GM21515 (cell line): ENCODE data around the gene APOOL.
"Not testable (repeated sequence)": the region's sequence is repeated elsewhere in the genome, so short reads cannot be mapped to it uniquely, and the experiment has no call there.

ENCODE experiments used
- ATAC-seq: cut with Tn5 transposase; IDR thresholded peaks from one replicate; pipeline ENCODE4 v1.9.1; 2021; ENCODE audit not compliant: unreplicated experiment

Gene APOOL

DNA sequence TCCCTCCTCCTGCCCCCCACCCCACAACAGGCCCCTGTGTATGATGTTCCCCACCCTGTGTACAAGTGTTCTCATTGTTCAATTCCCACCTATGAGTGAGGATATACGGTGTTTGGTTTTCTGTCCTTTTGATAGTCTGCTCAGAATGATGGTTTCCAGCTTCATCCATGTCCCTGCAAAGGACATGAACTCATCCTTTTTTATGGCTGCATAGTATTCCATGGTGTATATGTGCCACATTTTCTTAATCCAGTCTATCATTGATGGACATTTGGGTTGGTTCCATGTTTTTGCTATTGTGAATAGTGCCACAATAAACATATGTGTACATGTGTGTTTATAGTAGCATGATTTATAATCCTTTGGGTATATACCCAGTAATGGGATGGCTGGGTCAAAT lies 73.6 kb downstream of the APOOL start:
- not testable (repeated sequence) for ATAC-seq

DNA sequence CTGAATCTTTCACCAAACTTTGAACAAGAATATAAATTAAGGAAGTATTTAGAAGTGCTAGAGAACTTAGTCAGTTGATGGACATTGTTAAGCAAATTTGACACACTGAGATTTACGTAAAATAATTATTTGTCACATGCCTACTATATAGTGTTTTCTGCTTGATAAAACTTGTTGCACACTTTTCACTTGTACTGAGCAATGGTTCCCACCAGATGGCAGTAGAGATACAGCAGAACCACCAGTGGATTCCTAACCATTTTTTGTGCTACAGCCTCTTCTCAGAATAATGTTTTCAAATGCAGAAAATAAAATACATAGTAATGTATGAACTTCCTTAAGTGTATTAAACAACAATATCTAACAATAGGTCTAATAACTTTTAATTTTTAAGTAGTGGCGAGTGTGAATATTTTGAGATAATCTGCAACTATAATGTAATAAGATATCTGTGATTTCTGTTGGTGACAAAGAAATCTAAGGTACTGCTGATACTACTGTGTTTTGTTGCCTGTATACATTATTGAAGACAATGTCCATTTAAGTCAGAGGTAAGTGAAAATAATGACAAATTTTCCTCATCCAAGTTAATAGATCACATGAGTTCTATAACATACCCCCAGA lies 81.2 kb downstream of the APOOL start:
- no peak for ATAC-seq

GRCh38 chrX:85089321-85089840 lies 85.7 kb downstream of the APOOL start:
- no peak for ATAC-seq

- ATAC-seq, result no peak
Observed at GRCh38 chrX:85107407-85107806, 103.7 kb downstream of the APOOL start.

DNA sequence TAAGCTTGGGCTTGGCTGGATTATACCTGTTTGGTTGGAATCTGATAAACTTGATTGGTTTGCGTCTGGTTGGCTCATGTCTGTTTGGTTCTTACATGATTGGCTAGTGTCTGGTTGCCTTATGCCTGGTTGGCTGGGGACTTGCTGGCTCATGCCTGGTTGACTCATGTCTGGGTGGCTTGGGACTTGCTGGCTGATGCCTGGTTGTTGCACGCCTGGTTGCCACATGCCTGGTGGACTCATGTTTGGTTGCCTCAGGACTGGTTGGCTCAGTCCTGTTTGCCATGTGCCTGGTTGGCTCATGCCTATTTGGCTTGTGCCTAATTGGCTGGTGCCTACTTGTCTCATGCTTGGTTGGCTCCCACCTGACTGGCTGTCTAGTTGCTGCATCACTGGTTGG lies 104.5 kb downstream of the APOOL start:
- no peak for ATAC-seq

- ATAC-seq, result no peak
Observed at GRCh38 chrX:85109235-85109634, 105.6 kb downstream of the APOOL start.

GRCh38 chrX:85111347-85111746 lies 107.7 kb downstream of the APOOL start:
- no peak for ATAC-seq

DNA sequence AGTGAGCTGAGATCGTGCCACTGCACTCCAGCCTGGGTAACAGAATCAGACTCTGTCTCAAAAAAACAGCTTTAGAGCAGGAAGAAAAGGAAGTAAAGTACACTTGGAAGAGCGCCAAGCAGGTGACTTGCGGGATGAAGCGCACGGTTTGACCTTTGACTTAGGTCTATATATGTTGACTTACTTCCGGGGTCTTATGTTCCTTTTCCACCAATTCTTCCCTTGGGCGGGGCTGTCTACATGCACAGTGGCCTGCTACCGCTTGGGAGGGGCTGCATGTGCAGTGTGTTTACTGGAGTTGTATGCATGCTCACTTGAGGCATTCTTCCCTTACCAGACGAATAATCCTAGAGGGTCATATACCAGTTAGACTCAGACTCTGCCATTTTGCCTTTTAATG lies 108.6 kb downstream of the APOOL start:
- ATAC-seq, result no peak

- no peak for ATAC-seq
Observed at GRCh38 chrX:85113746-85114145, 110.1 kb downstream of the APOOL start.

- no peak for ATAC-seq
Observed at GRCh38 chrX:85114171-85114570, 110.5 kb downstream of the APOOL start.

DNA sequence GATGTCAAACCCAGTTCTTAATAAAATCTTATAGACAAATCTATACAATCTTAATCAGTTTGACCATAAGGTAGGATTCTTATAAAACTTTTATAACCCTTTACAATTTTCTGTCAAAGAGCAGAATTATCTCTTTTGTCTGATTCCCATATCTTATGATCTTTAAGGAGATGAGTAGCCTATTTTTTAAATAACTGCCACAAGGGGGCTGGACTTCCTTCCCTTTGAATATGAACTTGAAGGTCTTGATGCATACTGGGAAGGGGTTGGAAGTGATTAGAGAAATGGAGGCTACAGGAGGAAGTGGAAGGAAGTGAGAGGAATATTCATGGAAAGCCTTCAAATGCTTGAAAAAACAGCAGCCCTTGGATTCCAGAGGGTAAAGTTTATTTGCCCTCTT lies 111.1 kb downstream of the APOOL start:
- no peak for ATAC-seq

DNA sequence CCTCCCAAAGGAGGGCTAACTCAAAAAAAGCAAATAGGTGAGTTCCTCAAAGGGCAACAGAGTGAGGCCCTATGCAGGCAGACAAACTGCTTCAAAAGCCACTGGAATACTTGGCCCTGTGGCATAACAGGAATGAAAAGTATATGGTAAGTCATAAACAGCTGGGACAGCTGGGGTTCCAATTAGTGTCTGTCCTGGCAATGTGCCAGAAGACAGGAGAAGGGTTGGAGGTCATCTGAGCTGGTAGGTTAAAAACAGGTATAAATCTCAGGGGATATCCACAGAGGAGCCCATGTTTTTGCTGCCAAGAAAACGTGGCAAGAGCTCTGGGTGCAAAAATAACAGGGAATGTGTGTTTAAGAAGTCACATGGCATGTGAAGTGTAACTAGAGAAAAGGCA lies 111.6 kb downstream of the APOOL start:
- ATAC-seq, result no peak

- ATAC-seq, result no peak
Observed at GRCh38 chrX:85136409-85136808, 132.7 kb downstream of the APOOL start.

- no peak for ATAC-seq
Observed at GRCh38 chrX:85139422-85139821, 135.7 kb downstream of the APOOL start.

DNA sequence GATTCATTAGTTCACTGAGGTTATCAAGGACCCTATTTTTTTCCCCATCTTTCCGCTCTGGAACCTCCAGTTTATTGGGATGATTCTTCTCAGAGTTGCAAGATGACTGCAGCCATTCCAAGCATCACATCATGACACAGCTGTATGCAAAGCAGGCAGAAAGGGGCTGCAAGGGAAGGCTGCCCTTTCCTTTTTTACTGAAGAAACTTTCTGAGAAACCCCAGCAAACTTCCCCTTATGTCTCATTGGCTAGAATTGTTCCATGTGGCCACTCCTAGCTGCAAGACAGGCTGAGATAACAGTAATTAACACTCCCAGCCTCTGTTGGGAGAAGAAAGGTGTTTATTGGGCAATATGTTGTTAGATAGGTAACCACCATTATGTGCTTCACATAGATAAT lies 137.3 kb downstream of the APOOL start:
- no peak for ATAC-seq
